Raji (cell line): Measurements from ENCODE around the gene LRMDA.

Source experiments
- POLR2A ChIP-seq: IDR thresholded peaks from 2 replicates; pipeline ENCODE4 v1.6.1; 2011; ENCODE audit warnings: low read depth, low read length, control low read depth; ENCODE audit not compliant: insufficient read depth

LRMDA gene

DNA sequence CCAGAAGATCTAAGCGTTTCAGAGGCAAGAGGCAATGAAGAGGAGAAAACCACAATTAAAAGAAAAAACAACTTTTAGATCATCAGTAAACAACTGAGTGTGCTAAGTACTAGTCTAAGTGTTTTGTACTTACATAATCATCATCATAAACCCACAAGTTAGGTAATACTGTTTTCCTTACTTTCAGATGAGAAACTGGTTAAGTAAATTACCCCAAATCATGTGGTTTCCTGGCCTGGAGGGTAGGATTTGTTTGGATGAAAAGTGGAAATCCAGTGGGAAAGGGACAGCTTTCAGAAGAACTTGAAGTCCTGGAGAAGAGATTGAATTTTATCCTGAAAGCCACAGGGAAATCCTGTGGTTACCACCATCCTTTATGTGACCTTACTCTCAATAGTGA is 463.3 kb downstream of the LRMDA start:
- TF ChIP-seq POLR2A, result no peak

DNA sequence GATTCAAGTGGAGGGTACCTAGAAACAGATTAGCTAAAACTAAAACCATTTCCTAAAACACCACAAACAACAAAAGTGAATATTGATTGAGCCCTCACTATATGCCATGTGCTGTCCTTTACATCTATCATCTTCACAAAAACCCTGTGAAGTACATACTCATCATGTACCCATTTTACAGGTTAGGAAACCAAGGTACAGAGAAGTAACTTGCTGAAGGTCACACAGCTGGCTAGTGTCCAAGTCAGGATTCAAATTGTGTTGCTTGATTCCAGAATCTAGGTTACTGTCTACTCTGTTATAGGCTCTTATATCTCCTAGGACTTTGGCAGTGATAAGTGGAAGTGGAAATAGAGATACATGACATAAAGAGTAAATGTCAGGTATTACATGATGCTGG is 463.8 kb downstream of the LRMDA start:
- no peak for TF ChIP-seq POLR2A

DNA sequence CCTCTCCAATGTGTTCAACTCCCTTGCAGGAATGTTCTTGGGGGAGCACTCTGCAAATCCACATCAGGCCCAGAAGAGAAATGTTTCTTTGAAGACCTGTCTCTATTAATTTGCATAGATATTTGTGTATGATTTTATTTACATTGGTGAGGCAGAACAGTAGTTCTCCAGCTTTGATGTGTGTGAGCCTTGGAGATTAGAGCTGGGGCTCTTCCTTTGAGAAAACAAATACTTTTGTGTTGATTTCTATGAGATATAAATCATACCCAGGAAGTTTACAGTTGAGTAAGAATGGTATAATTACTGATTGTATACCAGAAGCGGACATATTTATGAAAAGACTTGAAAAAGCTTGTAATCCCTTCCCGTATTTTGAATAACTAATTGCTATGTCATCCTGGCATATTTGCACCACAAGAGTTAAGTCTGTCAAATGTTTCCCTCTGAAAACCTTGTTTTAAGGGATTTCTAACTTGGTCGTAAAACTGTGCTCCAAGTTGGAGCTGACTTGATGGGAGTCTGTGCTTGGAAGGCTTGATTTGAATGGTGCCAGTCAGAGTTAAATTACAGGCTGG is 468.5 kb downstream of the LRMDA start:
- no peak for TF ChIP-seq POLR2A

DNA sequence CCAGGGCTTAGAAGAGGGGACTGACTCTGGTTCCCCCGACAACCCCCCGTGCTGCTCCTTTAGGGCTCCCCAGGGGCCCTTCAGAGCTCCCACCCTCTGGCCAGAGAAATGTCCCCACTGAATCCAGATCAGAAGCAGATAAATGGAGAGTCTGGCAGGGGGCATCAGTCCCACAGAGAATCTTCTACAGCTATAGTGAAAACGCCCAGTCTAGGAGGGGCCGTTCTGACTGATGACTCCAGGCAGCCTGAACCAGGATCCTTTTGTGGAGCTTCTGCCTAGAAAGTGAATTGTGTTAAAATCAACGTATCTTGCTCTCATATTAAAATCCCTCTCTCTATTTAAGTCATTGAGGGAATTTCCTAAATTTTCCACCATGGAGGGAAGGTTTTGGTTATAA is 471.4 kb downstream of the LRMDA start:
- TF ChIP-seq POLR2A, result no peak

DNA sequence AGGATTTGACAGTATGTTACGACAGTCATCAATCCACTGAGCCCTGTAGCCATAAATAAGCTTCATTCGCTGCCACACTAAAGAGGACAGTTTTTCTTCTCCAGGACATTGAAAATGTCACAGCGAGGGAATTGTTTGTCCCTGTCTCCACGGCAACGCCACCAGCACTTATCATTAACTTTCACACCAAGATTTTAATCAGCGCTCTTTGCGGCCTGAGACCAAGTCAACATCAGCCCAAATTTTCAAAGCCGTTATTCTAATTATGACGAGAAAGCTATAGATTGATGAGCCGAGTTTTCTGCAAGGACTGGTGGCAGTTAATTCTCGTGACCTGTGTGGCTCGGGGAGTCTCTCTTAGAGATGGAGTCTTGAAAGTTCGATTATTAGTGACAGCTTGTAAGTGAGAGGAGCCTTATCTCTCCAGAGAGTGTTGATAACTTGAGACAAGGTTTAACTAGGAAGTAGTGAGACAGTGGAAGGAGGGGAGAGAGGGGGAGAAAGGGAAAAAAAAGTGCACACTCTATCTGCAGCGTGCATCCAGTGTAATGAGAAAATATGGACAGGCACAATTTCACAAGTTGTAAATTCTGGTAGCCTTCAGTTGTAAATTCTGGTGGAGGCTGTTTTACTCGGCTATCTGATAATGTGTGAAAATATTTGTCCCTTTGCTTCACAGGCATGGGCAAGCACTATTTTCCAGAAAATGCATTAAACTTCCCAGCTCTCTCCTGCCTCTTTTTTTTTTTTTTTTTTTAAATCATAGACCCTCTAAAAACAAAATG is 473.3 kb downstream of the LRMDA start:
- TF ChIP-seq POLR2A, result no peak

DNA sequence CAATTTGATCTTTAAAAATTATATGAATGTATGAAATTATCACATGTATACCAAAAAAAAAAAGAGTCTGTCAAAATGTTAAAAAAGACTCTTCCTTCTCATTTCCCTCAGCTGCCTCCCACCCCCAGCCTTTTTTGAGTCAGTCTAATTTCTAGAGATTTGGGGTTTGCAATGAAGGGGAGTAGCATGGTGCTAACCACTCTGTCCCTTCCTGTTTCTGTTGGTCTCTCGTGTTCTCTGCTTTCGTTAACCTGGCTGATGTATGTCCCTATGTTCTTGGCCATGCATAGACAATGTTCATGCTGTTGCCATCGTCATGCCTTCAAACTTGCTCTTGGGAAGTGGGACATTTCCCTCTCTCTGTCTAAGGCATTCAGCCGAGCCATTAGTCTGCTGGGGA is 474.1 kb downstream of the LRMDA start:
- no peak for TF ChIP-seq POLR2A

DNA sequence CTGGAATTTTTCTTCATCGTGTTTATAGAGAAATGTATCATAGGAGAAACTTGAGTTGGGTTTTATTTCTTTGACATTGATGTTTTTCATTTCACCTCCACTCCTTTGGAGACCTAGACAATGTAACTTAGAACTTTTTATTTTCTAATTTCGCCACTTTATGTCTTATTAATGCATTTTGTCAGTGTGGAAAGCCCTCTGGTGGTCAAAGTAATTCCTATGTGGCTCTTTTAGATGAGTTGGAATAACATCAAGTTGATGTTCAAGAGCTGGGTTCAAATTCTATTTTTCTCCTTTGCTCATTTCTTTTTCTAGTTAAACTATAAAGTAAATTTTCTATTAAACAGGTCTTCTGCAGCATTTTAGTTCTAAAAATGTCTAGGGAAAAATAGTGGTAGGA is 478.6 kb downstream of the LRMDA start:
- TF ChIP-seq POLR2A, result no peak

DNA sequence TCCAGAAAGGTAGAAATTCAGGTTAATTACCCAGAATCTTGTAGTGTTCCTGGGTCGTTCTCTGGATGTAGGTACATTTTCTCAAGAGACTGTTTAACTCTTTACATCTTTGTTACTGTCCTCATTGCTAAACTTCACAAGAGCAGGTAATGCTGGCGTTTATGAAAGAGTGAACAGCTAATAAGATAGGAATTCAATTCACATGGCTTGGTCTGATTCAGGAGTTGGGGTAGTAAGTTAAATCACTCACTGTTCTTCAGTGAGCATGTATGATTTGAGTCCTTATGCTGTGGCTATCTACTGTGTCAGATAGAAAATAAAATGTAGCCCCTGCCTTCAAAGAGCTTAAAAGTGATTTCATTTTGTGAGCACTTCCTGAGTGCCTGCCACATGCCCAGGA is 480.0 kb downstream of the LRMDA start:
- no peak for TF ChIP-seq POLR2A

DNA sequence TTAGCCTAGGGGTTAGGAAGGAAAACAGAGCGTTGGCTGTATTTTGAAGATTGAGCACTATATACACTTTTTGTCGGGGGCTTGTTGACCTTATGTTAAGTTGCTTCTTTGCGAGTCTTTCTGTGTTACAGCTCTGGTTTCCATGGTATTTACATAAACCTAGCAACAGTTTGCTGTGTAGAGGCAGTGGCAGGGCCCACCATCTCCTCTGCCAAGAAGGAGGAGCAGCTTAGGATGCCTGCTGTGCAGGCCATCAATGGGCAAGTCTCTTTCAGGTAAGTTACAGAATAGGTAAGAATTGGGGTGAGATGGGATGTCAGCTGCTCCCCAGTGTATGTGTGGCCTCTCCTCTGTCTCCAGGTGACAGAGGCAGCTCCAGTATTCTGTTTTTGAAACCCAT is 485.5 kb downstream of the LRMDA start:
- no peak for TF ChIP-seq POLR2A

DNA sequence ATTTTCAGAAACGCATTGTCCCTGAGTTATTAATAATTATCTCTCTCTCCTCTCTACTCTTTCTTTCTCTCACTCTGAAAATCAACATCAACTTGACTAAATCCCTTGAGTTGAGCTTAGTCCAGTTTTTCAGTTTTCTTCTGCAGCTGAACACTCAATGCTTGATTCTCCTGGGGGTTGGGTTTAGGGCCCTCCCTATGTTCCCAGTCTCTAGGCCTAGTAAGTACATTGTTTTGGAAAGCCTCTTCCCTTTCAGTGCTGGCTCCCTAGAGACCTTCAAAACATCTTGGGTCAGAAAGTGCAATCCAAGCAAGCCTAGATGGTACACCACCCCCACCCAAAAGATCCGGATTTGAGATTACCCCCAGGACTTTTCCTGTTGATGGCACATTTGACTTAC is 488.5 kb downstream of the LRMDA start:
- no peak for TF ChIP-seq POLR2A

DNA sequence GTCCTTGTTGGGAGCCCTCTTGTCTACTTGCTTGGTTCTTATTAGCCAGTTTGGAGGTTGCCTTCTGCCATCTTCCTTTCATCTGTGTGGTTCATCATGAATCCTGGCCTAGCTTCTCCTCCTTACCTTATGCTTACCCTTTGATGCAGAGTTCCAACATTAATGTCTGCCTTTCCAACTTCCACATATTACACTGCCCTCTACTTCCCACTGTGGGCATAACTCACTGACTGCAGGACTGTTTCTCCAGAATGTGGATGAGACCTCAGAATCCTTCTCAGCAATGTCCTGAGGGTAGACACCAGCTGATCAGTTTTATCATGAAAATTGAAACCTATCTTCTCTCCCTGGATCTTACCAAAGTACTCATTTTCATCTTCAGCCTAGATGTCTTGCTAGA is 491.0 kb downstream of the LRMDA start:
- no peak for TF ChIP-seq POLR2A

DNA sequence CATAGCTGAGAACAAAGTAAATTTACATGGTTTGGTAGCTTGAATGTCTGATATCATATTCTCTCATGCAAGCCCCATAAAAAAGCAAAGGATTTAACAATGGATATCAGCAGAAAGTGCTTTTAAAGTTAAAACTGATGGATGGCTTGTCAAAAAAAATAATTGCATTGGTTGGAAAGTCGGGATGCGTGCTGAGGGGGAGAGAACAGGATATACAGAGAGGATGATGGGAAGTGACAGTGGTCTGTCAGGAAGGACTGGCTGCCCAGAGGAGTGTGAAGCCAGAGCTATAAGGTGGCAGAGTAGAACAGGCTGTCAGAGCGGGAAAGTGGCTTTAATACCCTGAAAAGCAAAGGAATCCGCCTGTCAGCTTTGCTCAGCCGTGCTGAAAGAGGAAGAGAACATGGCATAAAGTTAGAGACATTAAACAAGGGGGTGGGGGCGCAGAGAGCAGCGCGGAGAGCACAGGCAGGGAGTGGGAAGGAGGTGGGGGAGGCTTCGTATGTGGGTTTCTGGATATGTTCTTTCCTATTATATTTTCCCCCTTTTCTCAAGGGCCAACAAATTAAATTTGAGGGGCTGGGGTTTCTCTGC is 493.0 kb downstream of the LRMDA start:
- TF ChIP-seq POLR2A, result no peak

DNA sequence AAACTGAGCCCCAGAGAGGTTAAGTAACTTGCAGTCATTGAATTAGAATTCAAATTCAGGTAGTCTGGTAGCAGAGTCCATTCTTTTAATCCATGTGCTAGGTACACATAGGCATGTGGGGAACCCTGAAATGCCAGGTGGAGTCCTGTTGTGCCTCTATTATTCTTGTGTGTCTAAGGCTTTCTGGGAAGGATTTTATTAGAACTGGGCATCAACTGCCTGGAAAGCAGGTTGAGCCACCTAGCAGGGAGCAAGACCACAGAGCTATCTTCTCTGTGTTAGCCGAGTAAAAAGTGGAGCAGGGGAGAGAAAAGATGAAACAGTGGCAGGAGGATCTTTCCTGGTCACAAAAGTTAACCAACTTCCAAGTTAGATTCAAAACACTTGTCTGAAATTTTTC is 494.6 kb downstream of the LRMDA start:
- TF ChIP-seq POLR2A, result no peak

DNA sequence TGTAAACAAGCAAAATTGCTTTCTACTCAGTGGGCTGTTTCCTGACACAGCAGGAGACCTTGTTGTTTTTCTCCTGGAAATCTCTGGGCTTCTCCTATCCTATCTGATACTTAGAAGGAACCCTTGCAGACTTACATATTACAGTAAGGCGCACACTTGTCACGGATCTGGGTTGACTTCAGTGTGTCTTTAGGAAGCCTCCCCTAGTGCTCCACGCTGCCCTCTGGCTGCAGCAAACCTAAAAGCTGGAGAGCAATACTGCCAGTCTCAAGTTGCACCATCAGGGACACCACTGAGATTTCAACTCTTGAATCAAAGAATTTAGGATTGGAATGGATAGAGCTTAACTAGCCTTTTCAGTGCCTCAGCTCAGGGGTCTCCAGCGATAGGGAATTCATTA is 495.3 kb downstream of the LRMDA start:
- TF ChIP-seq POLR2A, result no peak

DNA sequence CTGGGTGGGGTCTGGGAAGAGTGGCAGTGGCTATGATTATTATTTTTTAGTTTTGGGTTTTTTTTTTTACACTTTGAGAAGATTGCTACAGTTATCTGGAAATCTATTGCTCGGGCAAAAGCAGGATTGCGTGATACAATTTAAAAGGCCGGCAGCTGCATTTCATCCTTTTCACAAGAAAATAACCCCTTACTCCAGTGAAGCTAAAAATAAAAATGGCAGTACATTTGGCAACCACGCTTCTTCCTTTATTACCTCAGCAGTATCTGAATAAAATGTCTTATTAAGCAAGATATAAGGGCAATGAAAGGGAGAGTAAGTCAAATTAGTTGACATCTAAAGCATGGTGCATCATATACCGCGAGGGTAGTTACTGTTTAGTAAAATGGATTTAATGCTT is 496.8 kb downstream of the LRMDA start:
- no peak for TF ChIP-seq POLR2A

DNA sequence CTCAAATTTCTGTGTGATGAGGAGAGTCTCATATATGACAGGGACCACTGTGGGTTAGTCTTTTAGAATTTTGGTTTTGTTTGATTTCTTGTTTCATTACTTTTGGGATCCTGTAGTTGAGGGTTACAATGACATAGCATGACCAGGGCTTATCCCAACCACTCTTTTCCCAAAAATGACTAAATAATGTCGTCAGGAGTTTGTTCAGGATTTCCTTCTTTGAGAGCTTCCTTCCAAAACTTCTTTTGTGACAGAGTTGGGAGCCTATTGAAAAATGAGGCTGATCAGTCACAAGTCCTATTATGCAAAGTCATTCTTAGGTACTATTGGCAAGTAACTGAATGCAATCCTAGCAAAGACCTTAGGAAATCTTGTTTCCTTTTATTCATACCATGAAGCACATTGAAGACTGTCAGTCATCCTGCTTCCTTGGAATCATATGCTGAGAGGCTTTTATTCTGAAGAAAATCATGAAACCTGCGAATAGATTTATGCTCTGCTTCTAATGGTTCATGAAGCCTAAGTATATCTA is 498.3 kb downstream of the LRMDA start:
- no peak for TF ChIP-seq POLR2A
